GM18951 (cell line): ENCODE data around the gene CMIP.

Experiments used
- POLR2A ChIP-seq: IDR thresholded peaks from 4 replicates; pipeline ENCODE4 v1.6.1; 2011; ENCODE audit warnings: mild to moderate bottlenecking; ENCODE audit not compliant: insufficient read length, insufficient read depth; ENCODE audit errors: extremely low read depth
- in situ Hi-C: fragments of 300-500 bp; cut with MboI; formaldehyde crosslinking; loops from one replicate; pipeline ENCODE4 v1.12.0; 2022; ENCODE audit warnings: low sequenced_read_pairs, mixed read lengths, inconsistent platforms; ENCODE audit not compliant: unreplicated experiment

Gene CMIP

DNA sequence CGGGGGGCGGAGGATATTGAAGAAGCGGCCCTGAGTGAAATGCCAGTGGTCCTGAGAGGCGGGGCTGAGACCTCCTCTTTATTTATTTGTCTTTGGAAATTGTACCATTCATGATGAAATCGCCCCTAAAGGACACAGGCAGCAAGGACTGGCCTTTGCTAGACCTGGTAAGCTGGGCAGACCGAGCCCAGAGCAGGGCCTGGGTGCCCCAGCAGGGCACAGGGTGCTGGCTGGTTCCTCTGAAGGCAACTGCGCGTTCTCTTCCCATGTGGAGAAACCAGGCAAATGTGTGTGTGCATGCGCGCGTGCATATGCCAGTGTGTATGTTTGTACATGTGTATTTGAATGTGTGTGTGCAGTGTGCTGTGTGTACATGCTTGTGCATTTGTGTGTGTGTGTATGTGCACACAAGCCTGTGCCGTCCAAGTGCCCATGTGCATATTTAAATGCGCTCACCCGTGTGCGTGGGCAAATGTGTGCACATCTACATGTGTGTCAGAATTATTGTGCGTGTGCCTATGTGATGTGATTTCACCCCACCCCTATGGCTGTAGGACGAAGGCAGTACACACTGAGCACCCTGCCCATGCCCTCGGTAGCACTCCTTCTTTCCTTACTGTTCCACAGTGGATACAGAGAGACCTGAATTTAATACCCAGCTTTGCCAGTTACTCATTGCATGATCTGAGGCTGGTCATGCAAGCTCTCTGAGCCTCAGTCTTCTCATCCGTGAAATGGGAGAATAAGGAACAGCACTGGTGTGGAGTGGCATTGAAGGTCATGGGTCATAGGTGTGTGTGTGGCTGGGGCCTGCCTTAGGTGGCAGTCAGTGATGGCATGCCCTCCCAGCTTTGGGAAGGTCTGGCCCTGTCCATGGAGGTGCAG lies 105.2 kb downstream of the CMIP start:
- in situ Hi-C loops, result no loop called here
- TF ChIP-seq POLR2A, result no peak

DNA sequence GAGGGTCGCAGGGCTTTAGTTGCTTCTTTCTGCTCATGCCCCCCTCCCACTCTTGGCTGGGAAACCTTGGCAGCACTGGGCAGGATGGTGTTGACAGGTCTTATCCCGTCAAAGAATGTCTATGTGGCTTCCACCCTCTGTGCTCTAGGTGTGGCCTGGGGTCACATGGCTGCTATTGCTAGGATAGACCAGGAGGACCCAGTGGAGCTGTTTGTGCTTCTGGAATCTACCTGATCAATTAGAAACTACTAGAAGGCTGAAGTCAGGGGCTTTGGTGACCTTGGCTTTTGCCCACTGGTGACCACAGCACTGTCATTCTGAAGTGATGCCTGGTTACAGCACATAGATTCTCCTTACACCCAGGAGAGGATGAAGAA lies 105.8 kb downstream of the CMIP start:
- no peak for TF ChIP-seq POLR2A
- in situ Hi-C loops, result no loop called here

DNA sequence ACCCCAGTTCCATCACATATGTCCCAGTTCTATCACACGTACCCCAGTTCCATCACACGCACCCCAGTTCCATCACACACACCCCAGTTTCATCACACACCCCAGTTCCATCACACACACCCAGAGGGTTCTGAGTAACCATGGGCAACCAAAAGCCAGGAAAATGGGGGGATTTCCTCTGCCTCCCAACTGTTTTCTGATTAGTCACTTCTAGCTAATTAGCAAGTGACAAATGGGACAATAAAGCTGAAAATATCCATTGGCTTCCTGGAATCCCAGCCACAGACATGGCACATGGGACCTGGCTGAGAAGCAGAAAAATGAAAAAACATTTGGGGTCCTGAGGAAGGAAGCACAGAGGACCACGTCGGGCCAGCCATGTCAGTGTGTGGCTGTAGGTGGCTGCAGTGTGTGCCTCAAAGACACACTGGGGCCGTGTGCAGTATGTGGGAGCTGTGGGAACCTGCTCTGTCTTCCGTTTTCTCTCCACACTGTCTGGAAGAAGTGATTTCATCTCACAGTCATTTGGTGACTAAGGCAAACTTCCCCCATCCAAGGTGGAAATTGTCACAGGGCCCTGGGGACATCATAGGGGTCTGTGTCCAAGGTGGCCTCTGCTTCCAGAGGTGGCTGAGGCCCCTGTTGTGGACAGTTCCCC lies 106.7 kb downstream of the CMIP start:
- in situ Hi-C loops, result no loop called here
- TF ChIP-seq POLR2A, result no peak

DNA sequence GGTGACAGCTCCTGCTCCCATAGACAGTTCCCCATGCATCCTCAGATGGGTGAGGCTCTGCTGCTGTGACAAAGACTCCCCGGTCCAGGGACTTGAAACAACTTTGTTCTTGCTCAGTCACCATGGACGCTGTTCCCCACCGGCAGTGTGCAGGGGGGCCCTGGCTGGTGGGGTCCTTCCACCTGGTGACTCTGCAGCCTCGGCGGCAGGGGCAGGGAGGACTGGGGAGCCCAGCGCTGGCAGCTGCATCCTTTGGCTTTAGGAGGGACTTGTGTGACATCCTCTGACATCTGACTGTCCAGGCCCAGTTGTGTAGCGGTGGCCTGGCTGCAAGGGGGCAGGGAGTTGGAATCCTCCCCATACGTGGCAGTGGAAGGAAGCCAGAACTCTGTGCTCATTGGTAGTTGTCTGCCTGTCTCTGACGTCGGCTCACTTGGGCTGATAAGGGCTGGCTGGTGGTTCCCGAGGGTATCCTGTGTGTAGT lies 107.3 kb downstream of the CMIP start:
- in situ Hi-C loops, result no loop called here
- no peak for TF ChIP-seq POLR2A

DNA sequence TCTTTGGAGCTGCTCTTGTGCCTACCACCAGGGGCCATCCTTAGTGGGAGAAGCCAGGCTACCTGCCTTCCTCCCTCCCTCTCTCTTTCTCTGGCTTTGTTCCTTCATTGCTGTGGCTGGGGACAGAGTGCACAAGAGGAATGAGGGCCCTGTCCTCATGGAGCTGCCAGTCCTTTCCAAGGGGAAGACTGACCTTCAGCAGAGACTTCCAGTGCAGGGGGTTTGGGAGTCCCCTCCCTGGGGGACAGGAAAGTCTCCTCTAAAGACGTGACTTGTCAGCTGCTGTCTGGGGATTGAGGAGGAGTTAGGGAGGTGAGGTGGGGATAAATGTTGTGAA lies 108.1 kb downstream of the CMIP start:
- no peak for TF ChIP-seq POLR2A
- in situ Hi-C loops, result no loop called here

DNA sequence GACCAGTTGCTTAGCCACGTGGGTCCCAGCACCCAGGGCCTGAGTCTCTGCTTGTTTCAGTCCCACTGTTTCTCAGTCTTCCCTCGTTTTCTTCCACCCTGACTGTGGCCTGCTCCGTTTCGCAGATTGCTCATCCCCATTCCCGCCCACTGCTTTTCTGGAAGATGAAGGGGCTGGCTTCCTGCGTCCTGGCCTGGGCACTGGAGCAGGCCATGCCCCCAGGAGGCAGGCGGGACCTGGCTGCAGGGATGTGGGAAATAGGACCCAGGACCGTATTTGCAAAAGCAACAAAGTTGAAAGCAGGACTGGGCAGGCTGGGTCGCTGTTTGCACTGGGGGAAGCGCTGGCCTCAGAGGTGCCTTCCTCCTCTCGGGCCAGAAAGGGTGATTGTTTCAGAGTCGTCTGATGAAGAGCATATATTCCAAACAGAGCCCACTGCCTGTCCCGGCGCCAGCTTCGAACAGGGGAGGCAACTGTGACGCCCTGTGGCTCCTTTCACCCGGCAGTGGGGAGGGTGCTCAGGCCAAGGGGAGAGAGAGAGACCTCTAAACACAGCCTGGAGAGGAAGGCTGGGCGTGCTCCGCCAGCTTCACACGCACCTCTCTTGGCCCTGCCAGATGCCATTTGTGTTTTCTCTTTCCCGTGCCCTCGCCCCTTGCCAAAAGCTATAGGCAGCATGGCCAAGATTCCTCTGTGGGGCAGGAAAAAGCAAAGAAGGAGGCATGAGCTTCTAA lies 108.6 kb downstream of the CMIP start:
- in situ Hi-C loops, result no loop called here
- no peak for TF ChIP-seq POLR2A

DNA sequence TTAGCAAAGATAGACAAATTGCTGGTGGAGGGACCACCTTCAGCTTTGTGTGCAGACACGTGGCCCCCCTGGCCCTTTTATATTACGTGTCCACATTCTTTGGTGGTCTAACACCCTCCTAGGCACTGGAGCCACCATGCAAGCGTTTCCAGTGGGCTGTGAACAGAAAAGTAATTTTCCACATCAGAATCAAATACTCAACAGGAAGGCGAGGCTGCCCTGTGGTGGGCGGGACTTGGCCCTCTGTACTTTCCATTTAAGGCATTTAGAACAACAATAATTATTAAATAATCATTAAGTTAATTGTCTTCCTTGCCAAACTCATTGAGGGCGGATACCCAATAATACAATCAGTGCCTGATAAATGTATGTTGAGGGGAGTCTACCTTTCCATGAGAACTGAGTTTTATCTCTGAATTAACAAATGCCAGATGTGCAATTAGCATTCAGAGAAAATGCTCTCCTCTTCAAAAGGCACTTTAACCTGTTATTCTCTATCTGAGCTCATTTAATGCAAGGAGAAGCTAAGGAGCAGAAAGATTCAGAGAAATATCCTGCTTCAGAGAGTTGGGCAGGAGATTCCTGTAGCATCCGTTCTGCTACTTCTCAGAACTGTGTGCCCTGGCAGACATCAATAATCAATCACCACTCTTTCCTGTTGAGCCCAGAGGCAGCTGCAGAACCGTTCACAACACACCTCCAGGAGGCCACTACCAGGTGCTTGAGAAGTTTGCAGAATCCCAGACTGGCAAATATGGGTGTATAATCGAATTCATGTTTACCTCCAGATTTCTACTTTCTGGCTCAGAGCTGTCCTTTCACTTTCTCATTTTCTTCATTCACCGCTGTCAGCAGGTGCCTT lies 109.4 kb downstream of the CMIP start:
- in situ Hi-C loops, result no loop called here
- TF ChIP-seq POLR2A, result no peak

DNA sequence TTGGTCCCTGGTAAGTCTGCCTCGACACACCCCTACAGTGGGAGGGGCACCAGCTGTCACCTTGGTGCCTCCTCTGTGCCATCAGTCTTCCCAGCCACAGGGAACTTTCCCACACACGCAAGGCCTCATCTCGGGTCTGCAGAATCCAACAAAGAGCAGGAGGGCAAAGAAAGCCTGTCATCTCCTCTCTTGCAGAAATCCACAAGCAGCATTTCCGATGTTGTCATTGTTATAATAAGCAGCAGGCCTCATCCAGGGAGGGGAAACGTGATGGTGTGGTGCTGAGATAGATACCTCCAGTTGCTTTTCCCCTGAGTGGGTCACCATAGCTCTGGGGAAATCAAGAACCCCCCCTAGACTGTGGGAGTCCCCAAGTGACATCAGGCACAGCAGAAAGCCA lies 110.4 kb downstream of the CMIP start:
- no peak for TF ChIP-seq POLR2A
- in situ Hi-C loops, result no loop called here

DNA sequence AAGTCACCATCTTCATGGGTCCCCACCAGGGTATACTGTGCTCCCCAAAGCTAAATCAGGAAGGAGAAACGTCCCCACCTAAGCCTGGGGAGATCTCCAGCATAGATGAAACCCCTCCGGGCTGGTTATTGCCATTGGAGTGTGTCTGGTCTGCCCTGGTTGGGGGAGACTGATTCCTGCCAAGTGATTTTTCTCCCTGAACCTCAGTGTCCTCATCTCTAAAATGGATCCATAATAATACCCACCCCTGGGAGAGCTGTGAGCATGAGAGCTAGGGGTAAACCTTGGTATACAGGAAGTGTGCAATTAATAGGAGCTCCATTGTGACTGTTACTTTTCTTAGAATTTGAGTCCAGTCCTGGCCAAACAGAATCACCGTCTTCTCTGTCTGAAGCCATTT lies 111.1 kb downstream of the CMIP start:
- in situ Hi-C loops, result no loop called here
- TF ChIP-seq POLR2A, result no peak

DNA sequence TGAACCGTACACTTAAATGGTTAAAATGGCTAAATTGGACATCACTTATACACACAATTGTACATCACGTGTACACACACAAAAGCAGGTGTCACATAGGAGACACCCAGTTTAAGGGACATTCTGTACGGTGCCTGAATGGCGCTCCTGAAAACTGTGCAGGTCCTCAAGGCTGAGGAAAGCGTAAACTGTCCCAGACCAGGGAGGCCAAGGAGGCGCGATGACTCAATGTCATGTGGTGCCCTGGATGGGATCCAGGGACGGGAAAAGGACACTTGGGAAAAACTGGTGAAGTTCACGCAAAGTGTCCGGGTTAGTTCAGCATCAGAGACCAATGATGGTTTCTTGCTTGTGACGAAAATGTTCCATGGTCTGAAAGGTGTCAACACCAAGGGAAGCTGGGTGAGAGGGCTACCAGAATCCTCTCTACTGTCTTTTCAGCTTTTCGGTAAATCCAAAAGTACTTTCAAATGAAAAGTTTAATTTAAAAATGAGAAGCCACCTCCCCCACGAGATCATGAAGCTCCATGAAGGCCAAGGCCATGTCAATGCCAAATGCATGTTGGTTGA lies 112.2 kb downstream of the CMIP start:
- TF ChIP-seq POLR2A, result no peak
- in situ Hi-C loops, result no loop called here

DNA sequence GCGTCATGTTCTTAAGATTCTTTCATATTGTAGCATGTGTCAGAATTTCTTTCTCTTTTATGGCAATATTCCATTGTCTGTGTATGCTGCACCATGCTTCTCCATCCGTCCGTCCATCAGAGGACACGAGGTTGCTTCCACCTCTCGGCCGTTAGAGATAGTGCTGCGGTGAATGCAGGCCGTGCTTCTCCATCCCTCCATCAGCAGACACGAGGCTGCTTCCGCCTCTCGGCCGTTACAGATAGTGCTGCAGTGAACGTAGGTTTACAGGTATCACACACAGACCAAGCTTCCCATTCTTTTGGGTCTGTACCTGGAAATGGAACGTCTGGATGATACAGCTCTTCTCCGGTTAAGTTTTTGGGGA lies 113.5 kb downstream of the CMIP start:
- in situ Hi-C loops, result no loop called here
- TF ChIP-seq POLR2A, result no peak

DNA sequence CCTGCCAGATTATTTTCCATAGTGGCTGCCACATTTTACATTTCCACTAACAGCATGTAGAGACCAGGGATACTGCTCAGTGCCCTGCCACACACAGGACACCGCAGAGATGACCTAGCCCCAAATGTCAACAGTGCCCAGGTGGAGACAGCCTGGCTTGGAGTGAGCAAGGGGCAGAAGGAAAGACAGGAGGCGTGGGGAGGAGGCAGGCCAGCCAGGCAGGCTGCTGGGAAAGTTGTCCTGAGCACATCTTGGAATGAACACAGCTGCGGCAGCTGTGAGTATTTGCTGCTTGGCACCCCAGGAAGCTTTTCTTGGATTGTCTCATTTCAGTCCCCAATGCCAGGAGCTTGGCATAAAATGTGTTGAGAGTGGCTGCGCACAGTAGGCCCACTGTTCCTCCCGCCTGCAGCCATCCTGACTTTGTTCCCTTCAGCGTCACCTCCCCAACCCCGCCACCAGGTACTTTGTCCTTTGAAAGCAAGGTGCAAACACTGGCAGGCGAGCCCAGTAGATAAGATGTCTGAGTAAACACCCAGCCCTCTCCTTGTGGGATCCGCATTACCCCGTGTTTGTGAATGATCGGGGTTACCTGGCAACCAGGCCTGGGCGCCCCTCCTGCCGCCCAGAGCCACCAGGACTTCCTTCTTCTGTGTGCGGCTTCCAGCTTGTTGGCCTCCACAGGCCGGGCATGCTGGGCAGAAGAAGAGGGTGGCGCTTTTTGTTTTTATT lies 114.0 kb downstream of the CMIP start:
- in situ Hi-C loops, result no loop called here

More for the DNA sequence above, 114.0 kb downstream of the CMIP start:
- no peak for TF ChIP-seq POLR2A
